HUES6 (cell line): ENCODE measurements around the gene MAPK1.
A peak's percentile ranks its signal among the peaks of the same experiment; 100 is the strongest.
"Not testable (repeated sequence)": the region's sequence is repeated elsewhere in the genome, so short reads cannot be mapped to it uniquely, and the experiment has no call there.

ENCODE experiments used
- H3K27ac ChIP-seq: 2 replicates; pipeline ENCODE4 v1.7.0; 2013; ENCODE audit warnings: low read depth, mild to moderate bottlenecking, low read length, inconsistent platforms
- H3K27me3 ChIP-seq: 2 replicates; pipeline ENCODE4 v1.6.1; 2013; ENCODE audit warnings: low read length; ENCODE audit not compliant: control insufficient read depth, insufficient read depth
- H3K36me3 ChIP-seq: 2 replicates; pipeline ENCODE4 v1.6.1; 2013; ENCODE audit warnings: low read length; ENCODE audit not compliant: control insufficient read depth, insufficient read depth
- H3K4me1 ChIP-seq: 2 replicates; pipeline ENCODE4 v1.6.1; 2013; ENCODE audit warnings: low read length; ENCODE audit not compliant: control insufficient read depth, insufficient read depth
- H3K4me3 ChIP-seq: 2 replicates; pipeline ENCODE4 v1.5.1; 2013; ENCODE audit warnings: low read depth, low read length
- H3K9ac ChIP-seq: one replicate; pipeline ENCODE4 v1.6.1; 2013; ENCODE audit warnings: mild to moderate bottlenecking, low read length
- H3K9me3 ChIP-seq: 2 replicates; pipeline ENCODE4 v1.6.1; 2013; ENCODE audit warnings: low read depth, low read length; ENCODE audit not compliant: control insufficient read depth, insufficient read depth

Gene MAPK1

GRCh38 chr22:21841422-21841821 is 26.0 kb downstream of the MAPK1 start:
- Histone ChIP-seq H3K4me1 (peaks cover 7% of the 10 kb centered on the region), H3K9ac (no peak overlapping the region), H3K36me3 (0 out of 2 replicates have a peak, but pooled peaks cover 3% of the 10 kb centered on the region), H3K27me3 (no peaks in the 10 kb centered on the region), H3K4me3 (no peak overlapping the region), H3K9me3 (0 out of 2 replicates have a peak, but pooled peaks cover 3% of the 10 kb centered on the region), H3K27ac (no peak overlapping the region)

- no peaks in the 10 kb centered on the region for H3K27me3 ChIP-seq
These were observed 27.1 kb downstream of the MAPK1 start for GRCh38 chr22:21840236-21840823.

GRCh38 chr22:21839765-21840140 is 27.7 kb downstream of the MAPK1 start:
- H3K27ac ChIP-seq, result no peak overlapping the region
- 0 out of 2 replicates have a peak, but pooled peaks cover 3% of the 10 kb centered on the region for H3K36me3 ChIP-seq
- H3K9me3 ChIP-seq, result no peaks in the 10 kb centered on the region
- no peak overlapping the region for H3K4me3 ChIP-seq
- H3K9ac ChIP-seq, result no peak overlapping the region
- peaks cover 19% of the 10 kb centered on the region for H3K4me1 ChIP-seq
- H3K27me3 ChIP-seq, result no peaks in the 10 kb centered on the region

More at GRCh38 chr22:21840236-21840823, 27.1 kb downstream of the MAPK1 start:
- no peak overlapping the region for H3K4me3 ChIP-seq
- H3K9ac ChIP-seq, result no peak overlapping the region
- 0 out of 2 replicates have a peak, but pooled peaks cover 3% of the 10 kb centered on the region for H3K36me3 ChIP-seq
- H3K9me3 ChIP-seq, result no peaks in the 10 kb centered on the region
- peaks cover 13% of the 10 kb centered on the region for H3K4me1 ChIP-seq
- no peak overlapping the region for H3K27ac ChIP-seq

- H3K27me3 ChIP-seq, H3K9ac ChIP-seq: not testable (repeated sequence)
- H3K4me1 ChIP-seq, result peaks cover 19% of the 10 kb centered on the region
These were observed 28.2 kb downstream of the MAPK1 start for GRCh38 chr22:21839104-21839764.

GRCh38 chr22:21837248-21837979 is 30.0 kb downstream of the MAPK1 start:
- Histone ChIP-seq H3K9ac (peak overlapping the region; percentile 48), H3K4me1 (peaks cover 22% of the 10 kb centered on the region), H3K27me3 (no peaks in the 10 kb centered on the region), H3K27ac (peak overlapping the region; percentile 75), H3K36me3 (no peaks in the 10 kb centered on the region), H3K4me3 (no peak overlapping the region), H3K9me3 (no peaks in the 10 kb centered on the region)

More at GRCh38 chr22:21839104-21839764, 28.2 kb downstream of the MAPK1 start:
- not testable (repeated sequence) for H3K27ac ChIP-seq, H3K9me3 ChIP-seq, H3K36me3 ChIP-seq, H3K4me3 ChIP-seq

GRCh38 chr22:21836486-21836885 is 31.0 kb downstream of the MAPK1 start:
- not testable (repeated sequence) for H3K9ac ChIP-seq, H3K9me3 ChIP-seq, H3K4me3 ChIP-seq, H3K27me3 ChIP-seq, H3K36me3 ChIP-seq, H3K27ac ChIP-seq
- H3K4me1 ChIP-seq, result peaks cover 25% of the 10 kb centered on the region

GRCh38 chr22:21835378-21835777 is 32.1 kb downstream of the MAPK1 start:
- Histone ChIP-seq H3K27me3 (no peaks in the 10 kb centered on the region), H3K9ac (no peak overlapping the region), H3K27ac (no peak overlapping the region), H3K36me3 (no peaks in the 10 kb centered on the region), H3K9me3 (no peaks in the 10 kb centered on the region), H3K4me1 (peaks cover 25% of the 10 kb centered on the region), H3K4me3 (no peak overlapping the region)

- Histone ChIP-seq H3K27me3 (no peaks in the 10 kb centered on the region), H3K27ac (no peak overlapping the region), H3K9ac (no peak overlapping the region), H3K4me3 (no peak overlapping the region), H3K4me1 (peaks cover 25% of the 10 kb centered on the region), H3K36me3 (no peaks in the 10 kb centered on the region), H3K9me3 (no peaks in the 10 kb centered on the region)
These were observed 32.6 kb downstream of the MAPK1 start for GRCh38 chr22:21834869-21835268.

- Histone ChIP-seq H3K27ac (no peak overlapping the region), H3K27me3 (no peaks in the 10 kb centered on the region), H3K36me3 (no peaks in the 10 kb centered on the region), H3K9me3 (no peaks in the 10 kb centered on the region), H3K4me3 (no peak overlapping the region), H3K9ac (no peak overlapping the region), H3K4me1 (peaks cover 23% of the 10 kb centered on the region)
These were observed 34.9 kb downstream of the MAPK1 start for GRCh38 chr22:21832291-21833290.

GRCh38 chr22:21829523-21829922 is 37.9 kb downstream of the MAPK1 start:
- Histone ChIP-seq H3K27ac (no peak overlapping the region), H3K9ac (no peak overlapping the region), H3K9me3 (no peaks in the 10 kb centered on the region), H3K36me3 (no peaks in the 10 kb centered on the region), H3K4me1 (peaks cover 12% of the 10 kb centered on the region), H3K27me3 (no peaks in the 10 kb centered on the region), H3K4me3 (no peak overlapping the region)
